ENCODE results near the gene IFRD2.
"Not testable (repeated sequence)": the region's sequence is repeated elsewhere in the genome, so short reads cannot be mapped to it uniquely, and the experiment has no call there.

Gene IFRD2

GRCh38 chr3:50251220-50251619, 41.0 kb downstream of the IFRD2 start:
- no peak for DNase-seq (ENCODE audit: low read depth in 2 of 2)

- no peak for DNase-seq (ENCODE audit: low read depth in 2 of 2)
Observed at GRCh38 chr3:50250514-50250913, 41.7 kb downstream of the IFRD2 start.

GRCh38 chr3:50249457-50249856, 42.8 kb downstream of the IFRD2 start:
- DNase-seq (ENCODE audit: low read depth in 2 of 2) = no peak

GRCh38 chr3:50248387-50248786, 43.8 kb downstream of the IFRD2 start:
- no peak for DNase-seq (ENCODE audit: low read depth in 2 of 2)

- peak; percentile 74 to 81 for DNase-seq (ENCODE audit: low read depth in 2 of 2)
Observed at GRCh38 chr3:50246517-50246954, 45.7 kb downstream of the IFRD2 start.

- peak; percentile 84 to 97 for DNase-seq (ENCODE audit: low read depth in 2 of 2)
Observed at GRCh38 chr3:50245831-50246516, 46.3 kb downstream of the IFRD2 start.

GRCh38 chr3:50245251-50245745, 46.9 kb downstream of the IFRD2 start:
- DNase-seq (ENCODE audit: low read depth in 2 of 2) = no peak

GRCh38 chr3:50244813-50245212, 47.4 kb downstream of the IFRD2 start:
- DNase-seq (ENCODE audit: low read depth in 2 of 2) = not testable (repeated sequence)

GRCh38 chr3:50243543-50243895, 48.7 kb downstream of the IFRD2 start:
- DNase-seq (ENCODE audit: low read depth in 2 of 2) = no peak

GRCh38 chr3:50242851-50243542, 49.2 kb downstream of the IFRD2 start:
- peak in 1 of 2 experiments; percentile 34 for DNase-seq (ENCODE audit: low read depth in 2 of 2)

GRCh38 chr3:50242381-50242770, 49.9 kb downstream of the IFRD2 start:
- no peak for DNase-seq (ENCODE audit: low read depth in 2 of 2)

- DNase-seq (ENCODE audit: low read depth in 2 of 2) = no peak
Observed at GRCh38 chr3:50241713-50242380, 50.4 kb downstream of the IFRD2 start.

GRCh38 chr3:50241163-50241562, 51.1 kb downstream of the IFRD2 start:
- no peak for DNase-seq (ENCODE audit: low read depth in 2 of 2)

- no peak for DNase-seq (ENCODE audit: low read depth in 2 of 2)
Observed at GRCh38 chr3:50239649-50240048, 52.6 kb downstream of the IFRD2 start.

- DNase-seq (ENCODE audit: low read depth in 2 of 2) = no peak
Observed at GRCh38 chr3:50238549-50239026, 53.6 kb downstream of the IFRD2 start.

GRCh38 chr3:50237754-50238548, 54.3 kb downstream of the IFRD2 start:
- DNase-seq (ENCODE audit: low read depth in 2 of 2) = peak; percentile 75 to 84

Data from stimulated activated CD4-positive, alpha-beta T cell treated with anti-CD3 and anti-CD28 coated beads, Interleukin-12 subunit alpha, Interleukin-12 subunit beta, amount 100 ng/mL, for 24 hours (primary cell).